ENCODE data around the gene ATG9A. TPM values are rescaled to one million over a fixed set of nuclear protein-coding genes. Genes with fewer than 3 reads are reported as not detected.

The ATG9A gene
- total RNA-seq, result 20.9 and 34.0 TPM in 2 replicates

GRCh38 chr2:219229305-219230058 is at the start of gene ATG9A, which contains the start of gene ANKZF1:
ATG9A (minus strand) TSS chr2:219229636; CDS start chr2:219228024, 1,612 bp downstream.
ANKZF1 (plus strand) TSS chr2:219229806; CDS start chr2:219230258, 452 bp downstream.

GRCh38 chr2:219253753-219254589 is 24.5 kb upstream of the ATG9A start, which contains the start of gene TUBA4A:
TUBA4A (minus strand) TSS chr2:219253918; CDS start chr2:219253858, 60 bp downstream.

GRCh38 chr2:219252900-219253752 is 23.7 kb upstream of the ATG9A start, which contains the start of gene TUBA4B:
TUBA4B (plus strand) TSS chr2:219253243; CDS start chr2:219253408, 165 bp downstream.

GRCh38 chr2:219245148-219245898 is 15.9 kb upstream of the ATG9A start, which contains the start of the genes GLB1L and STK16:
GLB1L (minus strand) TSS chr2:219245444; CDS start chr2:219243573, 1,871 bp downstream.
STK16 (plus strand) TSS chr2:219245479; CDS start chr2:219246000, 521 bp downstream.

GRCh38 chr2:219218732-219219701 is 10.4 kb downstream of the ATG9A start, which contains the start of gene ABCB6:
ABCB6 (minus strand) TSS chr2:219218958; CDS start chr2:219218673, 285 bp downstream.

GRCh38 chr2:219206328-219207133 is 22.9 kb downstream of the ATG9A start, which contains the start of gene ZFAND2B:
ZFAND2B (plus strand) TSS chr2:219206782; CDS start chr2:219206988, 206 bp downstream.

GRCh38 chr2:219177552-219178376 is 51.7 kb downstream of the ATG9A start, which contains the start of gene RETREG2:
RETREG2 (plus strand) TSS chr2:219178275; CDS start chr2:219178353, 78 bp downstream.

GRCh38 chr2:219176818-219177551 is 52.5 kb downstream of the ATG9A start, which contains the start of gene CNPPD1:
CNPPD1 (minus strand) TSS chr2:219176925; CDS start chr2:219176828, 97 bp downstream.

GRCh38 chr2:219169930-219170654 is 59.3 kb downstream of the ATG9A start, which contains the start of gene SLC23A3:
SLC23A3 (minus strand) TSS chr2:219170029; CDS start chr2:219169984, 45 bp downstream.

Other genes starting within 250 kb of the ATG9A start
- not detected in 2 replicates for gene FEV, start 244.5 kb downstream of the ATG9A start, total RNA-seq
- gene CRYBA2, start 236.2 kb downstream of the ATG9A start, total RNA-seq, result not detected in 2 replicates
- under 0.01 TPM in 1 of 2 replicates, not detected in the other for gene CFAP65, start 188.1 kb downstream of the ATG9A start, total RNA-seq
- not detected in 2 replicates for gene IHH, start 168.7 kb downstream of the ATG9A start, total RNA-seq
- 15.2 and 20.9 TPM in 2 replicates for gene NHEJ1, start 68.8 kb downstream of the ATG9A start, total RNA-seq
- gene SLC23A3, start 59.6 kb downstream of the ATG9A start, total RNA-seq, result 0.43 and 0.48 TPM in 2 replicates
- gene CNPPD1, start 52.7 kb downstream of the ATG9A start, total RNA-seq, result 30.1 and 30.9 TPM in 2 replicates
- 56.9 and 72.7 TPM in 2 replicates for gene RETREG2, start 51.4 kb downstream of the ATG9A start, total RNA-seq
- 32.8 and 40.1 TPM in 2 replicates for gene ZFAND2B, start 22.9 kb downstream of the ATG9A start, total RNA-seq
- gene ABCB6, start 10.7 kb downstream of the ATG9A start, total RNA-seq, result 38.8 and 55.2 TPM in 2 replicates
- gene ANKZF1, start 170 bp upstream of the ATG9A start, total RNA-seq, result 55.6 and 68.7 TPM in 2 replicates
- 6.6 and 7.2 TPM in 2 replicates for gene GLB1L, start 15.8 kb upstream of the ATG9A start, total RNA-seq
- gene STK16, start 15.8 kb upstream of the ATG9A start, total RNA-seq, result 25.5 and 36.0 TPM in 2 replicates
- not detected in 2 replicates for gene TUBA4B, start 23.6 kb upstream of the ATG9A start, total RNA-seq
- 75.5 and 161 TPM in 2 replicates for gene TUBA4A, start 24.3 kb upstream of the ATG9A start, total RNA-seq
- gene DNAJB2, start 49.7 kb upstream of the ATG9A start, total RNA-seq, result 50.5 and 50.6 TPM in 2 replicates
- gene PTPRN, start 79.8 kb upstream of the ATG9A start, total RNA-seq, result 0.21 and 2.2 TPM in 2 replicates
- not detected in 2 replicates for gene RESP18, start 103.1 kb upstream of the ATG9A start, total RNA-seq
- 39.6 and 87.2 TPM in 2 replicates for gene DNPEP, start 158.3 kb upstream of the ATG9A start, total RNA-seq
- gene DES, start 188.7 kb upstream of the ATG9A start, total RNA-seq, result not detected in 2 replicates
- 1.5 and 4.8 TPM in 2 replicates for gene SPEG, start 205.2 kb upstream of the ATG9A start, total RNA-seq